KOPT-K1 (cell line): ENCODE data around the gene FXYD3.
A peak's percentile ranks its signal among the peaks of the same experiment; 100 is the strongest.
"Not testable (repeated sequence)": the region's sequence is repeated elsewhere in the genome, so short reads cannot be mapped to it uniquely, and the experiment has no call there.

Source experiments
- H3K27ac ChIP-seq: fragments of 200-600 bp; sonication (generic); 2 replicates; pipeline ENCODE4 v1.5.1; 2016; ENCODE audit warnings: antibody characterized with exemption, mild to moderate bottlenecking, low read depth, low read length; ENCODE audit not compliant: poor library complexity, severe bottlenecking
- H3K36me3 ChIP-seq: fragments of 200-600 bp; sonication (generic); 2 replicates; pipeline ENCODE4 v1.5.1; 2017; ENCODE audit warnings: antibody characterized with exemption, mild to moderate bottlenecking, low read length, moderate library complexity; ENCODE audit not compliant: insufficient read depth
- H3K9me3 ChIP-seq: fragments of 200-600 bp; sonication (generic); 2 replicates; pipeline ENCODE4 v1.5.1; 2017; ENCODE audit warnings: antibody characterized with exemption, low read length, mild to moderate bottlenecking; ENCODE audit not compliant: insufficient read depth, poor library complexity, severe bottlenecking

Gene FXYD3

GRCh38 chr19:35149463-35149862 lies 33.8 kb downstream of the FXYD3 start:
- no peak overlapping the region for H3K27ac ChIP-seq
- no peaks in the 10 kb centered on the region for H3K9me3 ChIP-seq
- H3K36me3 ChIP-seq: no peaks in the 10 kb centered on the region

GRCh38 chr19:35150445-35150844 lies 34.8 kb downstream of the FXYD3 start:
- Histone ChIP-seq H3K9me3 (no peaks in the 10 kb centered on the region), H3K36me3 (no peaks in the 10 kb centered on the region), H3K27ac (no peak overlapping the region)

GRCh38 chr19:35151273-35152065 lies 35.8 kb downstream of the FXYD3 start:
- no peaks in the 10 kb centered on the region for H3K9me3 ChIP-seq
- no peak overlapping the region for H3K27ac ChIP-seq
- H3K36me3 ChIP-seq: no peaks in the 10 kb centered on the region

- H3K36me3 ChIP-seq: peaks cover 16% of the 10 kb centered on the region
- H3K27ac ChIP-seq, H3K9me3 ChIP-seq: not testable (repeated sequence)
These were observed 37.5 kb downstream of the FXYD3 start for GRCh38 chr19:35153129-35153522.

GRCh38 chr19:35153701-35154524 lies 38.3 kb downstream of the FXYD3 start:
- Histone ChIP-seq H3K9me3 (no peaks in the 10 kb centered on the region), H3K27ac (peak overlapping the region; percentile 92), H3K36me3 (peaks cover 24% of the 10 kb centered on the region)

GRCh38 chr19:35154525-35155406 lies 39.1 kb downstream of the FXYD3 start, which contains the start of gene FXYD5:
Gene FXYD5, plus strand, starts transcription at chr19:35154735. Its CDS starts 816 bp downstream, at chr19:35155551.
- Histone ChIP-seq H3K27ac (peak within 1 kb of the TSS; percentile 92), H3K36me3 (peaks cover 32% of the 10 kb centered on the region), H3K9me3 (no peaks in the 10 kb centered on the region)

GRCh38 chr19:35155441-35155840 lies 39.8 kb downstream of the FXYD3 start:
- Histone ChIP-seq H3K27ac (peak overlapping the region; percentile 92), H3K9me3 (no peaks in the 10 kb centered on the region), H3K36me3 (peaks cover 39% of the 10 kb centered on the region)

GRCh38 chr19:35155981-35156672 lies 40.5 kb downstream of the FXYD3 start:
- H3K36me3 ChIP-seq: peaks cover 46% of the 10 kb centered on the region
- peaks cover 3% of the 10 kb centered on the region for H3K9me3 ChIP-seq
- H3K27ac ChIP-seq: peak overlapping the region; percentile 92

GRCh38 chr19:35156673-35157014 lies 41.0 kb downstream of the FXYD3 start:
- H3K27ac ChIP-seq: no peak overlapping the region
- H3K36me3 ChIP-seq: peaks cover 51% of the 10 kb centered on the region

GRCh38 chr19:35157431-35157830 lies 41.8 kb downstream of the FXYD3 start:
- H3K27ac ChIP-seq: no peak overlapping the region
- peaks cover 16% of the 10 kb centered on the region for H3K9me3 ChIP-seq
- peaks cover 59% of the 10 kb centered on the region for H3K36me3 ChIP-seq

More at GRCh38 chr19:35156673-35157014, 41.0 kb downstream of the FXYD3 start:
- peaks cover 8% of the 10 kb centered on the region for H3K9me3 ChIP-seq

GRCh38 chr19:35159606-35160005 lies 44.0 kb downstream of the FXYD3 start:
- H3K36me3 ChIP-seq: peaks cover 81% of the 10 kb centered on the region

GRCh38 chr19:35160629-35161433 lies 45.2 kb downstream of the FXYD3 start:
- H3K36me3 ChIP-seq: peaks cover 93% of the 10 kb centered on the region
- H3K9me3 ChIP-seq: peaks cover 48% of the 10 kb centered on the region
- H3K27ac ChIP-seq: no peak overlapping the region

More at GRCh38 chr19:35159606-35160005, 44.0 kb downstream of the FXYD3 start:
- Histone ChIP-seq H3K27ac (no peak overlapping the region), H3K9me3 (peaks cover 35% of the 10 kb centered on the region)

GRCh38 chr19:35161434-35161743 lies 45.8 kb downstream of the FXYD3 start:
- Histone ChIP-seq H3K9me3 (peaks cover 53% of the 10 kb centered on the region), H3K27ac (no peak overlapping the region), H3K36me3 (peaks cover 98% of the 10 kb centered on the region)
